Hepatocyte (in vitro differentiated cells): ENCODE measurements around the gene ZSWIM1.

Experiments used
- CTCF ChIP-seq: fragments of 200-600 bp; sonication (generic); IDR thresholded peaks from 2 replicates; pipeline ENCODE4 v1.5.1; 2016; ENCODE audit warnings: antibody characterized with exemption, mild to moderate bottlenecking; ENCODE audit not compliant: poor library complexity
- EZH2 ChIP-seq: fragments of 200-600 bp; sonication (generic); IDR thresholded peaks from 2 replicates; pipeline ENCODE4 v1.6.1; 2016; ENCODE audit warnings: antibody characterized with exemption, mild to moderate bottlenecking, borderline replicate concordance

- no peak for TF ChIP-seq CTCF
- TF ChIP-seq EZH2 = no peak
These were observed 13.8 kb upstream of the ZSWIM1 start for GRCh38 chr20:45867136-45867818.
